Measurements from ENCODE around the gene APOL1. TPM values are rescaled to one million over a fixed set of nuclear protein-coding genes. Genes with fewer than 3 reads are reported as not detected.

Gene APOL1
- total and polyA plus RNA-seq, 2 of the 13 experiments (the other 11 are each of a cell fraction or from before 2014, with no cell fraction given), result 20.3 to 75.0 TPM

DNA sequence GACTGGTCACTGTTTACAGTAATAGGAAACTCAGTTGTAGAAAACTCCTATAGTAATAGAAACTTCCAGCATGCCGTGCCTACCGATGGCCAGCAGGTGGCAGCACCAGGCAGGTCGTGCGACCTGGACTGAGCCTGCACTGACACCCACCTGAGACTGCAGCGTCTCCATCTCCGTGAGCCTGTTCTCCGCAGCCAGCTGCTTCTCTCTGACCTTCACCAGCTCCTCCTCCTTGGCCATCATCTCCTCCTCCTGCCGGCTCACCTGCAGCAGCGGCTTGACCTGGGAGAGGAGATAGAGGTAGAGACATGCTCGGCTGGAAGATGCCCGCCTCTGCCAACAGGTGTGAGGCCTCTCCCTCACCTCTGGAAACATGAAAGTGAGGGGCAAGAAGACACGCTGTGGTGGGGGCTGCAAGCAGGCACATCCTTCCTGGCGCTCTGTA lies 48.5 kb downstream of the APOL1 start (continued):
- TF ChIP-seq ZNF382 (CRISPR knock-in tag; IDR thresholded peaks at IDR 0.05; ENCODE audit: borderline replicate concordance), result no peak
- TF ChIP-seq TARDBP (CRISPR knock-in tag; IDR thresholded peaks at IDR 0.05), result 0 out of 2 replicates have a peak, but pooled peaks have one; percentile 40
- no peak for TF ChIP-seq ZSCAN20 (CRISPR knock-in tag; IDR thresholded peaks at IDR 0.05; ENCODE audit: borderline replicate concordance)
- TF ChIP-seq ZNF580 (CRISPR knock-in tag; IDR thresholded peaks at IDR 0.05; ENCODE audit: borderline replicate concordance, low read depth), result 0 out of 2 replicates have a peak, but pooled peaks have one; percentile 23
- no peak for TF ChIP-seq ZNF510 (CRISPR knock-in tag; IDR thresholded peaks at IDR 0.05; ENCODE audit: low read depth)
- peak; percentile 60 for TF ChIP-seq TEAD3 (CRISPR knock-in tag; optimal IDR thresholded peaks at IDR 0.05; ENCODE audit: borderline replicate concordance)
- no peak for TF ChIP-seq ZNF12 (CRISPR knock-in tag; IDR thresholded peaks at IDR 0.05)
- TF ChIP-seq ZNF768 (CRISPR knock-in tag; IDR thresholded peaks at IDR 0.05), result peak; percentile 44; the same call in 1 of the 2 replicates
- TF ChIP-seq ESRRA (CRISPR knock-in tag; IDR thresholded peaks at IDR 0.05; ENCODE audit: low read depth), result peak; percentile 26; the same call in 1 of the 2 replicates
- no peak for TF ChIP-seq EP300 (IDR thresholded peaks at IDR 0.05; ENCODE audit: low read depth in 2 of 2, low read length in 2 of 2)
- peak; percentile 20; the same call in 1 of the 2 replicates for TF ChIP-seq EP300 (CRISPR knock-in tag; IDR thresholded peaks at IDR 0.05; ENCODE audit: borderline replicate concordance)
- TF ChIP-seq NFIC (IDR thresholded peaks at IDR 0.05; ENCODE audit: low read length), result no peak
- TF ChIP-seq RXRA (CRISPR knock-in tag; IDR thresholded peaks at IDR 0.05), result 0 out of 2 replicates have a peak, but pooled peaks have one; percentile 38
- peak; percentile 94 for TF ChIP-seq CTCF (CRISPR knock-in tag; IDR thresholded peaks at IDR 0.05)
- TF ChIP-seq, protein P1, sequence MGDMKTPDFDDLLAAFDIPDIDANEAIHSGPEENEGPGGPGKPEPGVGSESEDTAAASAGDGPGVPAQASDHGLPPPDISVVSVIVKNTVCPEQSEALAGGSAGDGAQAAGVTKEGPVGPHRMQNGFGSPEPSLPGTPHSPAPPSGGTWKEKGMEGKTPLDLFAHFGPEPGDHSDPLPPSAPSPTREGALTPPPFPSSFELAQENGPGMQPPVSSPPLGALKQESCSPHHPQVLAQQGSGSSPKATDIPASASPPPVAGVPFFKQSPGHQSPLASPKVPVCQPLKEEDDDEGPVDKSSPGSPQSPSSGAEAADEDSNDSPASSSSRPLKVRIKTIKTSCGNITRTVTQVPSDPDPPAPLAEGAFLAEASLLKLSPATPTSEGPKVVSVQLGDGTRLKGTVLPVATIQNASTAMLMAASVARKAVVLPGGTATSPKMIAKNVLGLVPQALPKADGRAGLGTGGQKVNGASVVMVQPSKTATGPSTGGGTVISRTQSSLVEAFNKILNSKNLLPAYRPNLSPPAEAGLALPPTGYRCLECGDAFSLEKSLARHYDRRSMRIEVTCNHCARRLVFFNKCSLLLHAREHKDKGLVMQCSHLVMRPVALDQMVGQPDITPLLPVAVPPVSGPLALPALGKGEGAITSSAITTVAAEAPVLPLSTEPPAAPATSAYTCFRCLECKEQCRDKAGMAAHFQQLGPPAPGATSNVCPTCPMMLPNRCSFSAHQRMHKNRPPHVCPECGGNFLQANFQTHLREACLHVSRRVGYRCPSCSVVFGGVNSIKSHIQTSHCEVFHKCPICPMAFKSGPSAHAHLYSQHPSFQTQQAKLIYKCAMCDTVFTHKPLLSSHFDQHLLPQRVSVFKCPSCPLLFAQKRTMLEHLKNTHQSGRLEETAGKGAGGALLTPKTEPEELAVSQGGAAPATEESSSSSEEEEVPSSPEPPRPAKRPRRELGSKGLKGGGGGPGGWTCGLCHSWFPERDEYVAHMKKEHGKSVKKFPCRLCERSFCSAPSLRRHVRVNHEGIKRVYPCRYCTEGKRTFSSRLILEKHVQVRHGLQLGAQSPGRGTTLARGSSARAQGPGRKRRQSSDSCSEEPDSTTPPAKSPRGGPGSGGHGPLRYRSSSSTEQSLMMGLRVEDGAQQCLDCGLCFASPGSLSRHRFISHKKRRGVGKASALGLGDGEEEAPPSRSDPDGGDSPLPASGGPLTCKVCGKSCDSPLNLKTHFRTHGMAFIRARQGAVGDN (CRISPR knock-in tag; IDR thresholded peaks at IDR 0.05), result peak; percentile 68
- peak; percentile 20; the same call in 1 of the 2 replicates for TF ChIP-seq GABPB1 (CRISPR knock-in tag; IDR thresholded peaks at IDR 0.05)
- TF ChIP-seq HNRNPUL1 (IDR thresholded peaks at IDR 0.05; ENCODE audit: low read depth, low read length), result no peak
- TF ChIP-seq ZFP36L1 (CRISPR knock-in tag; IDR thresholded peaks at IDR 0.05), result no peak
- TF ChIP-seq NR2F6 (IDR thresholded peaks at IDR 0.05), result no peak
- TF ChIP-seq NR2F6 (CRISPR knock-in tag; IDR thresholded peaks at IDR 0.05), result peak; percentile 54; the same call in 1 of the 2 replicates
- no peak for TF ChIP-seq ATAD3A (CRISPR knock-in tag; IDR thresholded peaks at IDR 0.05)
- no peak for TF ChIP-seq NCOR1 (IDR thresholded peaks at IDR 0.05; ENCODE audit: borderline replicate concordance, low read length)
- TF ChIP-seq RAD21 (CRISPR knock-in tag; IDR thresholded peaks at IDR 0.05), result peak; percentile 89
- no peak for TF ChIP-seq MIER2 (CRISPR knock-in tag; IDR thresholded peaks at IDR 0.05)
- TF ChIP-seq, protein P2, sequence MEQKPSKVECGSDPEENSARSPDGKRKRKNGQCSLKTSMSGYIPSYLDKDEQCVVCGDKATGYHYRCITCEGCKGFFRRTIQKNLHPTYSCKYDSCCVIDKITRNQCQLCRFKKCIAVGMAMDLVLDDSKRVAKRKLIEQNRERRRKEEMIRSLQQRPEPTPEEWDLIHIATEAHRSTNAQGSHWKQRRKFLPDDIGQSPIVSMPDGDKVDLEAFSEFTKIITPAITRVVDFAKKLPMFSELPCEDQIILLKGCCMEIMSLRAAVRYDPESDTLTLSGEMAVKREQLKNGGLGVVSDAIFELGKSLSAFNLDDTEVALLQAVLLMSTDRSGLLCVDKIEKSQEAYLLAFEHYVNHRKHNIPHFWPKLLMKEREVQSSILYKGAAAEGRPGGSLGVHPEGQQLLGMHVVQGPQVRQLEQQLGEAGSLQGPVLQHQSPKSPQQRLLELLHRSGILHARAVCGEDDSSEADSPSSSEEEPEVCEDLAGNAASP (CRISPR knock-in tag; IDR thresholded peaks at IDR 0.05; ENCODE audit: borderline replicate concordance), result 0 out of 2 replicates have a peak, but pooled peaks have one; percentile 41
